ENCODE measurements around the gene CHN1.

The CHN1 gene

DNA sequence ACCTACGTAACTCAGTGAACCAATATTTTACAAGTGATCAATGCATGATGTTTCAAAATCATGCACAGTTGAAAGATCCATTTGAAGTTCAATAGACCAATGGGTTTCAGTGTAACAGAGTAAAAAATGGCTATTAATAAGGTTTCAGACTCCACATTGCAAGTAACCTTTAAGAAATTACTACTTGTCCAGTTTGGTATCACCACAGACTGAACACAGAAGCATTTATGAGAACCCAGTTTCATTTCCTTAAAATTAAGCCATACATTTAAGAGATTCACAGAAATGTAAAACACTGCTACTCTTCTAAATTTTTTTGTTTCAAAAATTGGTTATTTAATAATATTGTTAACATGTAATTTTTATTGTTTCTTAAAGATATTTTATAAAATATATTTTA is 142.0 kb downstream of the CHN1 start:
- no peak for DNase-seq

- no peak for DNase-seq
Measured at GRCh38 chr2:174859563-174860169, 145.5 kb downstream of the CHN1 start.

DNA sequence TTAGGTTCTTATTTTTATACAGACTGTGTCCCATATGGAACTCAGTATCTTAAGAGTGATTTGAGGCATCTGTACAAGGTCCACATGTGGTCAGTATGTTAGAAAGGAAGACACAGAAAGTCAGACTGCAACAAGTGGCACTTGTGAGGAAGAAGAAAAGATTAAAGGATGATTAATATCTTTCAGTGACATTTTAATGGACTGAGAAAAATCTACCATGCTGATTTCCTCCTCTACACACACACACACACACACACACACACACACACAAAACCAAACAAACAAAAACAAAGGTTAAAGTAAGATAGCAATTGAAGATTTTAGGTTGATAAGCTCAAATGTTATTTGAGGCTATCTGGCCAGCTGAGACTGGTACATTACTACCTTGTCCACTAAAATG is 146.4 kb downstream of the CHN1 start:
- no peak for DNase-seq

DNA sequence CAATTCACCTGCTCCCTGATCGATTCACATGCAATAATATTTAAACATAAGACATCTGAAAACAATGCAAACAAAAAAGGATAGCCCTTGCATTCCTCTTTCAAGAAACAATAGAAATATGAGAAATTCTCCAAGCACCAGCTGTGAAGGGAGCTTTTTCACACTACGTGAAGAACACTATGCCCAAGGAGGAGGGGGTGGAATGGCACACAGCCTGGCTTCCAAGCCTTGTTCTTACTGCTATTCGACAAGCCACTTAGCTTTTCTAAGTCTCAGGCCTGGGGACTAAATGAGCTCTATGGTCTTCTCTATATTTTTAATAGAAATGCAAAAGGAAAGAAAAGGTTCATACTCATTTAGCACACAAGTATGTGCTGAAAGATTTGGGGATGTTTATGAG is 148.7 kb downstream of the CHN1 start:
- no peak for DNase-seq

DNA sequence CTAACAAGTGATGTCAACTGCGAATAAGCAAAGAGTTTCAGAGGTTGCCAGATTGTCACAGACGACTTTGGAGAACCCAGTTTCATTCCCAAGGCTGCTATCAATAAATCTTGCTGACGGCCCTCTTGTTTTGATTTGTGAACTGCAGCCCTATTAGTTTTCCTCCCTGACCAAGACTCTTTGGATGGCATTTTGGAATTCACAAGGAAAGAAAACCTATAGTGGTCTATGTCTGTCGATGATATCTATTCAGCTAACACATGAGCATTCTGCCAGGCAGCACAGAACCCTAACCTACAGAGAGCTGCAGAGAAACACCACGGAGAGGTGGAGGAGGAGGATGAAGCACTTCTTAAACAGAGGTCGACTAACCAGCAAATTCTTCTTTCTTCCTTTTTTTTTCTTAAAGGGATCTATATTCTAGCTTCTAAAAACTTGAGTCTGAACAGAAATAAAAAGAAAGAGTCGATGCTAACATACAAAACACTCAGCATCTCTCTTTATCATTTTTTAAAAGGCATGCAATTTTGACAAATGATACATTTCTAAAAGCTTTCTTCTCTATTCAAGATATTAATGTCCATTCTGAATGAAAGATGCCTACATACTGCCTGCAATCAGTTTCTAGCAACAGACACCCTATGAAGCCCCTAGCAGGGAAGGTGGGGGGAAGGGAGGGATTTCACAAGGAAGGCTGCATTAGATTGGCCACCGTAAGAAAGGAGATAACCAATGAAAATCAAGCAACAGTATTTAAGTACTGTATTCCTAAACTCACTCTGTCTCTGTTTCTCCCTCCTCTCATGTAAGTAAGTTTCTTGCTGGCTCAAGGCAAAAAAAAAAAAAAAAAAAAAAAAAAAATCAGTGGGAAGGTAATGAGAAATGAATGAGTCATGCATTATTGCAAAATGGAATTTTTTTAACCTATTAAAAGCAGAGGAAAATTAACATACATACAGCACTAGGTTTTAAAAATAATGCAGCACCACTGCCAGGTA is 157.9 kb downstream of the CHN1 start:
- DNase-seq, result no peak

GRCh38 chr2:174846218-174846617 is 159.0 kb downstream of the CHN1 start:
- no peak for DNase-seq

DNA sequence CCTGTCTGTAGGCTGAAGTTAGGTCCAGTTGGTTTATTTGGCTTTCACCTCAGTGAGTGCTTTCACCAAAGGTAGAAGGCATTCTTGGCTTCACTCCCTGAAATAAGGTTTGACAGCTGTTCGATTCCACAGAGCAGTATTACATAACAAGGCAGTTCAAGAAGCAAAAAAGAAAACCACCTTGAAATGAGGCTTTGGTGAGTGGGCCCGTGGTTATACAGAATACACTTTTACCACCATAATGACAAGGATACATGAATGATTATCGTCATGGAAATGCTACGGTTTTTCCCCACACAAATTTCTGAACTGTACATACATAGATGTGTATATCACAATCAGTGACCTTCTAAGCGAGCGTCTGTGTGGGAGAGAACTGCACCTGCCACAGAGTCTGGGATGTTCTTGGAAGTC is 160.9 kb downstream of the CHN1 start:
- DNase-seq, result no peak

DNA sequence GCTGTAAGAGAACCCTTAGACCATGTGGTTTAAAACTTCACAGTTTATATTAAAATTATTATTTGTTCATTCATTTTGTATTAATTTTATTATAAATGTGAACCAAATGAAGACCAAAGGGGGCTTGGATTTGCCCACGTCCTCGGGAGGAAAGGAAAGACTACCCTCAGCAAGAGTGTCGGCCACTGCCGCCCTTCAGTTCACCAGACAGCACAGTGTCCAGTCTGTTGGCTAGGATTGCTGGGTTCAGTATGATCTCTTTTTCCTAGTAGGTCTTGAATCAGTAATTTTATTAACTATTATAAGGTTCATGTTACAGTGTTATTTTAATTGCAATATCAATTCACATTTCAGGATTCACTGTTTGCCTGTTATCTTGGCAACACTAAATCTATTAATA is 162.7 kb downstream of the CHN1 start:
- DNase-seq, result no peak

DNA sequence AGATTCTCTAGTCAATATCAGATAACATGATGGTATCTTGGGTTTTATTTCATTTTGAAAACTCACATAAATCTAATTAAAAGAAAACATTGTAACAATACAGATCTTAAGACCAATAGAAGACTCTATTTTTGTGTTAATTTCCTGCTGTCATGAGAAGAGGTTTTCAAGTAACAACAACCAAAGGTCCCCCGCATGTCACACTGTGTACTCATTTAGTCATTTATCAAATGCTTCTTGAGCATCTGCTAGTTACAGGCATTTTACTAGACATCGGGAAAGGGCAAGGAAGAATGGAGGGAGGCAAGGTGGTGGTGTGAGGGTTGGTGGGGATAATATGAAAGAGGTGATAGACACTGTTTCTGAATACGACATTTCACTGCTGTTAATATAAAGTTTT is 163.2 kb downstream of the CHN1 start:
- no peak for DNase-seq

DNA sequence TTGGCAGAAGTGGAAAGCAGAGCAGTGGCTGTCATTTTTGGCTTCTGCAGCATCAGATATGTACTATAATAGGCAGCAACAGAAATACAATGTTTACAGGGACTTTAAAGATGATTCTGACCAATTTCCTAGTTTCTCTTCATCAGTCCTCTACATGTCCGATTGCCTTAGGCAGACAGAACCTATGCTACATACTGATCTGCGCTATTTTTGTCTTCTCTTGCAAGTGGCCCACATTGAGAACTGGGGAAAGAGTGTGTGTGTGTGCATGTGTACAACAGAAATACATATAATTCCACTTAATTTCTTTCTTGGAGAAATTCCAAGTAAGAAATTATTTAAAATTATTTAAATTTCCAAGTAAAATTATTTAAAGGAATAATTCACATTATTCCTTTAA is 163.8 kb downstream of the CHN1 start:
- DNase-seq, result no peak

DNA sequence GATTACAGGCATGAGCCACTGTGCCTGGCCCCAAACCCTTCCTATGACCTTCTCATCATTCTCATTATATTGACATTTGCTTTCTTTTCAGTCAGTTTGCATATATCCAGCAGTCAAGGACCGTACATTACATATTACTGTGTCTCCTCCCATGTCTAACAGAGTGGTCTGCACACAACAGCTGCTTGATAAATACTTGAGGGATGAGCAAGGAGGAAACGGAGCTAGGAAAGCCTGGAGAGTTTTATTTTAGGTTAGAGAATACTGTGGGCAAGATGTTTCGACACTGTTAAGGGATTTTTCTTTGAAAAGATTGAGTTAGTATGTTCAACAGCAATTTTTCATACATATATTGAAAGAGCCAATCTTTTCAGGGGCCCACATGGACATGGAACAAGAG is 164.7 kb downstream of the CHN1 start:
- no peak for DNase-seq

DNA sequence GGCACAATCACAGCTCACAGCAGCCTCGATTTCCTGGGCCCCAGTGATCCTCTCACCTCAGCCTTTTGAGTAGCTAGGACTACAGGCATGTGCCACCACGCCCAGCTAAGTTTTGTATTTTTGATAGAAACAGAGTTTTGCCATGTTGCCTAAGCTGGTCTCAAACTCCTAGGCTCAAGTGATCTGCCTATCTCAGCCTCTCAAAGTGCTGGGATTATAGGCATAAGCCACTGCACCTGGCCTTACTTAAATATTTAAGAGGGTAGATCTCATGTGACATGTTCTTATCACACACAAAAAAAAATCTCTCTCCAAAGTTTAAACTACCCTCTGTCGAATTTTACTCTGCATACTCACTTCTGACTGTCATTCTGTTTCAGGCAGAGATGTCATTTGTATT is 165.5 kb downstream of the CHN1 start:
- no peak for DNase-seq

DNA sequence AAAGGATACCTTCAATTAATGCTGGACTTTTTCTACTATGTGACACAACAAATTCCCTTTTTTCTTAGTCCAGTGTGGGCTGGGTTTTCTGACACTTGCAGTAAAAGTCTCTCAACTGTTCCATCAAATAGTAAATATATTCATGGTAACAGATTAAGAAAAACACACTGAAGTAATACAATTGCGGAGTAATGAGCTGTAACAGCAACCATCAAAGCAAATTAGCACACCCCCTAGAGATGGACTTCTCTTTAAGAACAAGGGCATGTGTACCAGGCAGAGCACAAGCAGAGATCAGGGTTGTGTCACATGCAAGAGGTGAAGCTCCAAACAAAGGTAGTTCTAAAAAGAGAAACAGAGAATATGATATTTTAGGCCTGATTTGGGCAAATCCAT is 168.2 kb downstream of the CHN1 start:
- DNase-seq, result no peak

DNA sequence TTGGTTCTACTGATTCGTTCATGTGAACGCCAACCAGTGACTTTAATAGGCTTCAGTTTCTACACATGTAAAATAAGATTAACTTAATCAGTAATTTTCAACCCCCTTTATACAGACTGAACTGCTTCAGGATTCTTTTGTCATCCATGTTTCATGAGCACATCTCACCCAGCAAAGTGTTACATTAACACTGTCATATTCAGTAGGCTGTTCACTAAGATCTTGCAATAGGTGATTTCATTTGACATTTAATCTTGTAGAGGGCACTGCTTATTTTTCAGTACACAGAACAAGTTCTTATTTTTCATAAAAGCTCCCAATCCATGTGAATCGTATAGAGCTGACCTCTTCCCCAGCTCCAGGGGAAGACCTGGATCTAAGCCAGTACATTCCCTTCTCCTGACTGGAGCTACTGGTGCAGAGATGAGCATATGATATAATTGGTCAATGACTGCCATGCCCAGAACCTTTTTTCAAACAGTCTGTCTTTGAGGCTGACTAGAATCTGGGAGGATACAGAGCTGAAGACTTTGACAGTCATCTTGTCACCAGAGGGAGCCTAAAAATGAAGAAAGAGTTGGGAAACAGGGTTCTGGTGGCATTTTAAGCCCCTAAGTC is 168.7 kb downstream of the CHN1 start:
- DNase-seq, result no peak

- no peak for DNase-seq
Measured at GRCh38 chr2:174835797-174836255, 169.4 kb downstream of the CHN1 start.

GRCh38 chr2:174833737-174834136 is 171.4 kb downstream of the CHN1 start:
- DNase-seq, result no peak

GRCh38 chr2:174830561-174830960 is 174.6 kb downstream of the CHN1 start:
- DNase-seq, result no peak

DNA sequence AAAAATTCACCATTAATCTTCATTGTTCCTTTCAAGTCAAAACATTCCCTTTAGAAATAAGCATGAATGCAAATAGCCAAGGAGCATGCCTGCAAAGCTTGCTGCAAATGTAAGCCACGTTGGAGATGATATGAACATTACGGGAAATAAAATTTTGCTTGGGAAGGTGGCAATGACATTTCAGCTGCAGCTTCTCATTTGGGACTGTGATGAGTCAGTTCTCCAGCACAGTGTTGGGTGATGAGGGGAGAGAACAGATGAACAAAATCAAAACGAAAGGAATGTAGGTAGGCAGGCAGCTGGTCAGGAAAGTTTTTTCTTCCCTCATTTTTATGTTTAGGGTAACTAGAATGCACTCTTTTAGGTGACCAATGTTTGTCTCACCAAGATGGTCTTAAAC is 175.6 kb downstream of the CHN1 start:
- no peak for DNase-seq

GRCh38 chr2:174827371-174828369 is 177.5 kb downstream of the CHN1 start:
- no peak for DNase-seq

GRCh38 chr2:174826051-174826450 is 179.1 kb downstream of the CHN1 start:
- no peak for DNase-seq

- DNase-seq, result peak; percentile 48
Measured at GRCh38 chr2:174824068-174824467, 181.1 kb downstream of the CHN1 start.

DNA sequence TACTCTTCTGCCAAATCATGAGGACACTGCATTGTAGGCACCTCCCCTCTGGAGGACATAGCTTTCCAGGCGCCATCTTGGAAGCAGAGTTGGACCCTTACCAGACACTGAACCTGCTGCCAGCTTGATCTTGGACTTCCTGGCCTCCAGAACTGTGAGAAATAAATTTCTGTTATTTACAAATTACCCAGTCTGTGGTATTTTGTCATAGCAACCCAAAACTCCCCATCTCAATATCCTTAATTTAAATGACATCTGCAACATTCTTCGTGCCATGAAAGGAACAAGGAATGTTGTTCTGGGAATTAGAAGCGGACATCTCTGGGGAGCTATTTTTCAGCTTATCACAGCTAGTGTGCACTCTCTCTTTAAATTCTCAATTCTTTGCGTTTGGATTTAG is 183.6 kb downstream of the CHN1 start:
- DNase-seq, result no peak

DNA sequence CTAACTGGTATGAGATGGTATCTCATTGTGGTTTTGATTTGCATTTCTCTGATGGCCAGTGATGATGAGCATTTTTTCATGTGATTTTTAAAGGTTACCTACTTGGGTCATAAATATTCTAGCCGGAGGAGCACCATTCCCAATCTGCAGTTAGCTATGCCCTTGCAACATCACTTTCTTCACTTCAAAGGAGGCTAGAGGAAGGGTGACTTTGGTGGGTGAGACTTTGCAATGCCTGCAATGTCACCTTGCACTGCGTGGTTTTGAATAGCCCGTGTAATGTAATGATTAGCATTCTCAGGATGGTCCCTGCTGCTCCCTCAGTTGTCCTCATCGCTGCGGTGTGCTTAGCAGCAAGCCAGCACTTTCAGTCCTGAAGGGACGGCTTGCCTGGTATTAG is 184.8 kb downstream of the CHN1 start:
- no peak for DNase-seq

Data from NCI-H510A treated with DMSO at 0.1 percent for 48 hours (cell line).